Mononuclear cell (primary cell): ENCODE results near the gene SMIM45.

Experiments
- H3K27me3 ChIP-seq: 2 replicates; pipeline ENCODE4 v1.6.0; 2011; ENCODE audit warnings: low read length, control low read depth; ENCODE audit not compliant: insufficient read depth
- H3K4me1 ChIP-seq: 2 replicates; pipeline ENCODE4 v1.5.1; 2011; ENCODE audit warnings: mild to moderate bottlenecking, low read length, control low read depth; ENCODE audit not compliant: insufficient read depth
- H3K4me3 ChIP-seq: 2 replicates; pipeline ENCODE4 v1.5.1; 2011; ENCODE audit warnings: mild to moderate bottlenecking, low read length, moderate library complexity
- H3K9me3 ChIP-seq: 2 replicates; pipeline ENCODE4 v1.5.1; 2011; ENCODE audit warnings: low read depth, mild to moderate bottlenecking, control low read depth, low read length

The SMIM45 gene

DNA sequence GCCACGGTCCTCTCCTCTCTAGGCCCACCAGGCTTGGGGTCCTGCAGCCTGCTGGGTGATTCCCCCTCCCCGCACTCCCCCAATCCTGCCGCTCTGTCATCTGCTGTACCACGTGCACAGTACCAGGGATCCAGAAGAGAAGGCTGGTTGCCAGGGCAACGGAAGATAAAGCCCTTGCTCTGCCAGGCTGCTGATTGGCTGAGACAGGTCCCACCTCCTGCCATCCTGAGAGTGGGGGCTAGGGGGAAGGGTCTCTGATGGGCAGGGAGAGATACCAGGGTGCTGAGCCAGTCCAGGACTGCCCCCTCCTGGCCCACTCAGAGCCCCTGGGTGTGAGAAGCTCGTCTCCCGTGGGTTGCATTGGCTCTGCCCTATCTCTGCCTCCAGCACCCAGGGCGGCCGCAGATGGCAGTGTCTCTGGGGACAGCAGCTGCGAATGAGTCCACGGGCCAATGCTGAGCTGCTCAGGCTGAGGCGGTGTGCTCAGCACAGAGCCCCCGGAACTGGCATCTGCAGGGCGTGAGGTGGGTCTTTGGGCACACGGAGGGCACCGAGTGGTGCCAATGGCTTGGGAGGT lies at the start of gene SMIM45:
SMIM45 (plus strand) TSS at position 253 of the 577 bp plus-strand sequence.
- peaks cover 7% of the 10 kb centered on the region for H3K4me1 ChIP-seq
- no peak within 1 kb of the TSS for H3K4me3 ChIP-seq
- no peaks in the 10 kb centered on the region for H3K27me3 ChIP-seq
- H3K9me3 ChIP-seq, result no peaks in the 10 kb centered on the region

DNA sequence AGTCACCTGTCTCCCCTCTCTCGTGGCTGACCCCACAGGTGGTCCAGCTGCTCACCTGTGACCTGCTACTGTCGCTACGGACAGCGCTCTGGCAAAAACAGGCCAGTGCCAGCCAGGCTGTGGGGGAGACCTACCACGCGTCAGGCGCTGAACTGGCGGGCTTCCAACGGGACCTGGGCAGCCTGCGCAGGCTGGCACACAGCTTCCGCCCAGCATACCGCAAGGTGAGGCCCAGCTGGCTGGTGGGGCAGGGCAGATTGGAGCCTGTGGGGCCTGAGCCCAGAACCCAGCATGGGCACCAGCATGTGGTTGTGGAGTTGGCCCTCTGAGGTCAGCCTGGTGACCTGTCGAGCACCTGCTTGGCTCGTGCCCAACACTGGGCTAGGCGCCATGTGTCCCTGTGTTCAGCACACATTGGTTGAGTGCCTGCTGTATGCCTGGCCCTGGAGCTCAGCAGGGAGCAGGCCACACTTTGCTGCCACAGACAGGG lies 49.0 kb upstream of the SMIM45 start:
- H3K4me3 ChIP-seq, result no peak overlapping the region
- H3K27me3 ChIP-seq, result no peaks in the 10 kb centered on the region
- H3K4me1 ChIP-seq, result peaks cover 6% of the 10 kb centered on the region
- H3K9me3 ChIP-seq, result no peaks in the 10 kb centered on the region

DNA sequence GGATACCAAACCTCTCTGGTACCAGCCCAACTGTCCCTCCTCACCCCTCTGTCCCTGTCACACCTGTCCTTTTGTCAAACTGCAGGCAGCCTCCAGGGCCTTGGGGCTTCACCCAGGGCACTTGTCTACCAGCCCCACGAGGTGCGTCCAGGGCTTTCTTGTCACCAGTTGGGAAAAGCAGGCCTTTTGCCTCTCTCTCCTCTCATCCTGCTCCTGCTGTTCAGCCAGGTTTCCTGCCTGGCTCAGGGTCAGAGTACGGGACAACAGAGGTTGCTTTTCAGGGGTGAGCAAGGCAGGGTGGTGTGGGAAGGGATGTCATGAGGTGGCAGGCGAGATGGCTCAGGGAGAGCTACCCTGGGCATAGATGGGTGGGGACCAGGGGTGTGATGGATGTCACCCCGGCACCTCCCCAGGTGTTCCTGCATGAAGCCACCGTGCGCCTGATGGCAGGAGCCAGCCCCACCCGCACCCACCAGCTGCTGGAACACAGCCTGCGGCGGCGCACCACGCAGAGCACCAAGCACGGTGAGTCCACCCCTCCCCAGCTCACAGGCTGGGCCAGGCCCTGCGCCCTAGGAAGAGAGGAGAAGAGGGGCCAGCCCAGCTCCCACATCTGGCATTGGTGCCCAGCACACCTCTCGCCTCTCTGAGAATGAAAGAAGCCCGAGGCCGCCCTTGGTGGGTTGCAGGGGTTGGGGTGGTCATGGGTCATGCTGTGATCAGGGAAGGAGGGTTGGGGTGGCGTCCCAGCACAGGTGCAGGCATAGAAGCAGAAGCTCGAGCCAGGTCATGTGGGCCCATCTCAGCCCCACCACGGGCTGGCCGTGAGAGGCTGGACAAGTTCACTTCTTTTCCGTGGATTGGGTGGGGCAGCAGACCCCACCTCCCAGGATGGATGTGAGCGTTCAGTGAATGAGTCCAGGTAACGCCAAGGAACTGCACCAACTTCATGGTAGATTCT lies 47.2 kb upstream of the SMIM45 start:
- peaks cover 5% of the 10 kb centered on the region for H3K27me3 ChIP-seq
- H3K4me3 ChIP-seq, result no peak overlapping the region
- H3K9me3 ChIP-seq, result no peaks in the 10 kb centered on the region
- H3K4me1 ChIP-seq, result peaks cover 23% of the 10 kb centered on the region

DNA sequence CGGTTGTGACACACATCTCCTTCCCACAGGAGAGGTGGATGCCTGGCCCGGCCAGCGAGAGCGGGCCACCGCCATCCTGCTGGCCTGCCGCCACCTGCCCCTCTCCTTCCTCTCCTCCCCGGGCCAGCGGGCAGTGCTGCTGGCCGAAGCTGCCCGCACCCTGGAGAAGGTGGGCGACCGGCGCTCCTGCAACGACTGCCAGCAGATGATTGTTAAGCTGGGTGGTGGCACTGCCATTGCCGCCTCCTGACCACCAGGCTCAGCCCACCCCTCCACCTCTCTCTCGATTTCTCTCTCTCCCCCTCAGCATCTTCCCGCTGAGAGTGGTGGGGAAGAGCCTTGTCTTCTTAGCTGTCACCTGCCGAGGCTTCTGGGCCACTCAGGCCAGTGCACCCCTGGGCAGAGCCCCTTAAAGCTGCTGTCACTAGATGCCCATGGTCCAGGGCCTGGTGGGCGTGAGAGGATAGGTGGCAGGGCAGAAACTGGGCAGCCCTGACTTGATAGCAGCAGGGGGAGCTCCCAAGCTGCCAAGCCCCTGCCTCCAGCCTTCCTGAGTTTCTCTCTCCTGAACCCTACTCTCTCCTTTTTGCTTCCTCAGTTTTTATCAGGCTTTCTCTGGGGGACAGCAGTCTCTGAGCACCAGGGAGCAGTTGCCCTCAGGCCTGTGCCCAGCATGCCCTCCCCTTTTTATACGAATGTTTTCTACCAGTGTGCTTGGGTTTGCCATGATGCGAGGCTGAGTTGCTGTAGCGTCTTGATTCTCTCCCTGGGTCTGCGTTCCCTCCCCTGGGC lies 46.3 kb upstream of the SMIM45 start:
- Histone ChIP-seq H3K9me3 (no peaks in the 10 kb centered on the region), H3K4me3 (no peak overlapping the region)

DNA sequence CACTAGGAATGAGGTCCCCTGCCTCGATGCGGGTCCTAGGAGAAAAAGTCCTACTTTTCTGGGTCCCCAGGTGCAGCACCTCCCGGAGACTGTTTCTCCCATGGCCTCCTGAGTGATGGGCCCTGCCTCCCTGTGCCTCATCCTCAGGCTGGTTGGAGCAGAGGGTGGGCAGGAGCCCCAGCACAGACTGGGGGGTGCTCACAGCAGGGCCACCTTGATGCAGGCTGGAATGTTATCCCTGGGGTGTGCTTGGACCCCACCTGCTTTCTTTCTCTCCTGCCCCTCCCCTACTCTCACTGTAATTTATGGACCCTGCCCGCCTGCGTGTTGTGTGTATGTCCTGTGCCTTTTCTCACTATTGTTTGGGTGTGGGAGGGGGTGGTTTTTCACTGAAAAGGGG lies 45.1 kb upstream of the SMIM45 start:
- Histone ChIP-seq H3K4me1 (peaks cover 37% of the 10 kb centered on the region), H3K4me3 (no peak overlapping the region), H3K27me3 (peaks cover 19% of the 10 kb centered on the region), H3K9me3 (no peaks in the 10 kb centered on the region)

More for the DNA sequence above, 46.3 kb upstream of the SMIM45 start:
- H3K4me1 ChIP-seq, result peaks cover 30% of the 10 kb centered on the region
- H3K27me3 ChIP-seq, result peaks cover 7% of the 10 kb centered on the region

DNA sequence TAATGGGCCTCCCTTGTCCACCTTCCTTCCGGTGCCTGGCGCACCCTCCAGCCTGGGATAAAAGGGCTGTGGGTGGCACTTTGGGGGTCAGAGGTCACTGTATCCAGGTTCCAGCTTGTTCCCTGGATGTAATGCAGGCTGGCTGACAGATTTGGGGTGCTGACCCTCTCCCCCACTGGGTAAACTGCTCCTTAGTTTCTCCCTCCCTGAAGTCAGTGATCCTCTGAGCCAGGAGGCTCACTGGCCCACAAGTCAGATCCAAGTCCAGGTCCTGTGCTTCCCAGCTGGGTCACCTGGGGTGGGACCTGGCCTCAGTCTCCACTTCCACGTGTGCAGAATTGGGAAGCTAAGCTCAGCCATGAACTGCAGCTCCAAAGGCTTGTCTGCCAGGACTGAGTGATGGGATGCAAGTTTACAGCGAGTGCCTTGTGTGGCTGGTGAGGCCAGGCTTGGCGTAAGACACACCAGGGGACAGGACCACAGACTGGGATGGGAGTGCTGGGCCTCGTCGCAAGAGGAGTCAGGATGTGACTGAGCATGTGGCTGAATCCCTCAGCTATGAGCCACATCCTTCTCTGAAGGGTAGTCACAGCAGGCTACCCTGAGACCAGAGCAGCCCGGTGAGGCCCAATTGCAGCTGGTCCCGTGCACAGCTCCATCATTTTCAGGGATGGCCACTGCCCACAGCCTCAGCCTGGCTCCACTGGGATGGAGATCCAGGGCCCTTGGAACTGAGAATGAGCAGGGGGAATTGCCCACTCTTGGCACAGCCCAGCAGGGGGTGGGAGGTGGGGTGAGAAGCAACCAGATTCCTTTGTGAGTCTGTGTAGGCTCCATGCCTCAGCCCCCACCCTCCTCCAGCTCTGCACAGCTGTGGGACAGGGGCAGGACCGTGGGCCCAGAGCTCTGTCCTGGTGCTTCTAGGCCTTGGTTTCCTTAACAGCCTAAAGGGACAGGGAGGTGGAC lies 44.2 kb upstream of the SMIM45 start:
- Histone ChIP-seq H3K4me3 (no peak overlapping the region), H3K27me3 (peaks cover 28% of the 10 kb centered on the region), H3K9me3 (no peaks in the 10 kb centered on the region), H3K4me1 (peaks cover 37% of the 10 kb centered on the region)

DNA sequence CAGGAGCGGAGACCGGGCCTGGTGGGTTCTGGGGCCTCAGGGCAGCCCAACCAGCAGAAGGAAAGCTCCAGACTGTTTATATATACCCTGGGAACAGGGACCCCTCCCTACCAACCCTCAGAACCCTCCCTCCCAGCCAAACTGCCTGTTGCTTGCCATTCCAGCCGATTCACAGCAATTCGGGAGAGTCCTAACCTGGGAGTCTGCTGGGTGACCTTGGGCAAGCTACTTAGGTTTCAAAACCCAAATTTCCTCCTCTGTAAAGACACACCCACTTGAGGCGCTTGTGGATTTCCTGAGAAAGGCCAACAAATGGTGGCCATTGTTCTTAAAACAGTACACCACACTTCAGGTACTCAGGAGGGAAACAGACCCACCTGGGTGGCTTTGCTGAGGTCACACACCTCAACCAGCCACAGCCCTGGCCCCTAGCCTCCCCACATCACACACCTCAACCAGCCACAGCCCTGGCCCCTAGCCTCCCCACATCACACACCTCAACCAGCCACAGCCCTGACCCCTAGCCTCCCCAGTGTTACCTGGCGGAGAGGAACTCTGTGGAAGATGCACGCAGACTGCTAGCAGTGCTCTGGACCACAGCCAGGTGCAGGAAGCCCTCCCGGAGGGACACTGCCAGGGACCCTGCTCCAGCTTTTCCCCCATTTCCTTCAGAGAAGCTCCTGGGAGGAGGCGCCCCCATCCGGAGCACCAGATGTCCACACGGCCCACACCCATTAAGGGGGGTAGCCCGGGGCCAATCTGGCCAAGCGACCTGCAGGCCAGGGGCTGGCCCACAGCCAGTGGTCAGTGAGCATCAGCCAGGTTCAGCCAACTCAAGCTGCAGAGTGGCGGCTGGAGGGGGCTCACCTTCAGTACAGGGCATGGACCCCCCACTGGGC lies 43.3 kb upstream of the SMIM45 start:
- H3K4me1 ChIP-seq, result peaks cover 37% of the 10 kb centered on the region
- no peak overlapping the region for H3K4me3 ChIP-seq
- H3K9me3 ChIP-seq, result no peaks in the 10 kb centered on the region
- peaks cover 37% of the 10 kb centered on the region for H3K27me3 ChIP-seq

DNA sequence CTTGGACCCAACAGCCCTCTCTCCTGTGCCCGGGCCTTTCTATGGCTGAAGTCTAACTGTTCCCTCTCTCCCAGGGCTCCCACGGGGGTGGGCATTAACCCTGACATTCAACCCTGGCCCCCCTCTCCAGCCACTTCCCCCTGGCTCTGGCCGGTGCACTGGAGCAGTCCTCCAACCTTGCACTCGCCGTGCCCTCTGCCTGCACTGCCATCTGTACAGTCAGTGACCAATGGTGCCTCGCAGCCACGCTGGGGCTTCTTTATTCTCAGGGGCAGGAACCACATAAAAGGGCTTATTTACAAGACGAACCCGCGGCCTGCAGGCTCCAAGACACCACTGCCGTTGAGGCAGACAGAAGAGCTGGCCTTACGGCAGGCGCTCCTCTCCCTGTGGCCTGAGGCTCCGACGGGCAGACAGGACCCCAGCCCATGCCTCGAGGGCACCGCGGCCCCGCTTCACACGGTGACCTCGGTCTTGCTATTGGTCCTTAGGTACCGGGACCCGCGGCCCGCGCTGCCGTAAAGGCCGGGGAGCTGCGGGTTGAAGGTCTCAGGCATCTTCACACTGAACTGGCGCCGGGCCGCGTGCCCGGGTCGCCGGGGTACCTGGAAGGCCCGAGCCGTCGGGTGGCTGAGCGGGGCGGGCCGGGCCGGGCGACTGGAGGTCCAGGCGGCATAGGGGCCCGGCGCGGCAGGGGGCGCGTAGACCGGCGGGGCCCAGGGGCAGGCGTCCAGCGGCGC lies 42.5 kb upstream of the SMIM45 start:
- Histone ChIP-seq H3K9me3 (no peaks in the 10 kb centered on the region), H3K27me3 (peaks cover 37% of the 10 kb centered on the region), H3K4me1 (peaks cover 42% of the 10 kb centered on the region), H3K4me3 (no peak overlapping the region)

DNA sequence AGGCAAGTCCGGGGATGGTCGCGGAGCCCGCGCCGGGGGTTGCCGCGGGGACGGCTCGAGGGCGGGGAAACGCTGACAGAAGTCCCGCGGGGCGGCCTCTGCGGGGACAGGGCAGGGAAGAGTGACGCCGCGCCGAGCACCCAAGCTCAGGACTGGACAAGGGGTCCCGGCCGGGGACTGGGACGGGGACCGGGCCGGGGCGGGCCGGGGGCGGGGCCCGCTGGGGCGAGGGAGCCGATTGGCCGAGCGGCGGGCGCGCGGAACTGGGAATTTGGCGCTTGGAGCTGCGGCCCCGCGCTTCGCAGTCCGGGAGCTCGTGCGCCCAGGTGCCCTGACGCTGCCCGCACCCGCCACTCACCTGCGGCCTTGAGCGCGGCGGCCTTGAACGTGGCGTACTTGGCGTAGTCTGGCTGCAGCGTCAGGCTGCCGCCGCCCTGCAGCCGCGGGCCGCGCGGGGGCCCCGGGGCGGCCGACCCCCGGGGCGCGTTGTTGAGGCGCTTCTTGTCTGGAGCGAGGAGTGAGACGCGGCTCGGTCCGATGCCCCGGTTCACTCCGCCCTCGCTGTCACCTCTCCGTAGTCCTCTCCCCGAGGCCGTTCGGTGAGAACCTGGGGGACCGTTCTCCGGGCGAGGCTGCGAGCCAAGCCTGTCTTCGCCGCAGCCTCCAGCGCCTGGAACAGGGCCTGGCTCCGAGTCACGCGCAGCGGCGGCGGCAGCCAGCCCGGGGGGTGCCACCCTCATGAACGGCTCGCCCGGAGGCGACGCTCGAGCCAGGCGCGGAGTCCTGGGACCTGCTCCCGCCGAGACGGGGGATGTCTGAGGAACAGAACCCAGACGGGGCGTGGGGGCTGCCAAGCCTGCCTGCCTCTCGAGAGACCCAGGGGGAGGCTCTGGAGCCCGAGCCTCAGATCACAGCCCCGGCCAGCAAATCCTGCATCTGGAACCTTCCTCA lies 41.6 kb upstream of the SMIM45 start:
- no peak overlapping the region for H3K4me3 ChIP-seq
- peaks cover 50% of the 10 kb centered on the region for H3K4me1 ChIP-seq
- H3K9me3 ChIP-seq, result no peaks in the 10 kb centered on the region
- peaks cover 40% of the 10 kb centered on the region for H3K27me3 ChIP-seq

DNA sequence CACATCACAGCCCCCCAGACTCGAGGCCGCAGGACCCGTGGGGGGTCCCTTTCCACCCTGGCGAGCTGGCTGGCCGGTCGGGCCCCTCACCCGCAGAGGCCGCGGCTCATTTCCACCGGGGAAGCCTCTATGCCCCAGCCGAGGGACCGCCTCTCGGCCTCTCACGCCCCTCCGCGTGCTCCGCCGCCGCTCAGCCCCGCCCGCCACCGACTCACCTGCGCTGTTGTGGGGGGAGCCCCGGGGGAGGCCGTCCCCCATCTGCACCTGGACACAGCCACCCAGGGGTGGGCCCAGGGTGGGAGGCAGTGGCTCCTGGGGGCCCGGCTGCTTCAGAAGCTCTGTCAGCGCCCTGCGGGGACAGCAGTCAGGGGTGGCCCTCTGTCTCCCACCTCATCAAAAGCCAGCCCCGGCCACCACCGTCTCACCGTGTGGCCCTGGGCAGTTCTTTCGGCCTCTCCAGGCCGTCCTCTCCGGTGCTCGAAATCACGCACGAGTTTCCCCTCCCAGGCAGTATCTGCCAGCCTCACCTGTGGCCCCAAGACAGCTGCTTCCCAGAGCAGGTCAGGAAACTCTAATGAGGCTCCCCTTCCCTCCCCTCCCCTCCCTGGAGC lies 40.8 kb upstream of the SMIM45 start:
- H3K4me3 ChIP-seq, result no peak overlapping the region
- peaks cover 47% of the 10 kb centered on the region for H3K27me3 ChIP-seq
- peaks cover 53% of the 10 kb centered on the region for H3K4me1 ChIP-seq
- H3K9me3 ChIP-seq, result no peaks in the 10 kb centered on the region

DNA sequence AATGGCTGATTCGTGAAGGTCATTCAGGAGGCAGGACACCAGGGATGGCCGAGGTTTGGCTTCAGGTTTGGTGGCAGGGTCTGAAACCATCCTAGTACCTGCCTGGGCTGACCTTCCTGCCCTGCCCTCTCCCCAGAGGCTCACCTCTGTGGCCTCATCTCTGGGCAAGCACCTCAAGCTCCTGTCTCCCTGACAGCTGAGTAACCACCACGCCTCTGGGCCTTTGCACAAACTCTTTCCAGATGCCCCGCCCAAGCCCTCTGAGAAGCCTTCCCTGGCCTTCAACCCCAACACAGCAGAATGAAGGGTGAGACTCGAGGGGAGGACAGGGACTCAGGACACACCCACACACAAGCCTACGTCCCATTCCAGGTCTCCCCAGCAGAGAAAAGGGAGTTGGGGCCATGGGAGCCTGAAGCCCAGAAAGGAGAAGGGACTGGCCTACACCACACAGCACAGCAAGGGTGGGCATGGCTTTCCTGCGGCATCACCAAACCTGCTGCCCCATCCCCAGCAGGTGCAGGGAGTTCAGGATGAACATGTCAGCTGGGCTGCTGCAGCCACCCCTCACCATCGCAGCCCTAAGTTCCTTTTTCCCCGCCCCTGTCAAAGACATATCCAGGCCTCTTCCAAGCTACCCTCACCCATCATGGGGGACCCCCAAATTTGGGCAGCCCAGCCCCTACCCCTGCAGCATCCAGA lies 39.5 kb upstream of the SMIM45 start:
- H3K27me3 ChIP-seq, result peaks cover 54% of the 10 kb centered on the region
- H3K4me1 ChIP-seq, result peaks cover 52% of the 10 kb centered on the region
- H3K4me3 ChIP-seq, result no peak overlapping the region
- H3K9me3 ChIP-seq, result no peaks in the 10 kb centered on the region
